CD4-positive, alpha-beta T cell treated with Interleukin-6 for 4 hours (primary cell): ENCODE measurements around the gene ITGB3.
"Not testable (repeated sequence)": the region's sequence is repeated elsewhere in the genome, so short reads cannot be mapped to it uniquely, and the experiment has no call there.

Source experiments
- DNase-seq: peaks from one replicate; pipeline ENCODE4 v3.0.0-alpha.2; 2020; ENCODE audit warnings: mixed read lengths

ITGB3 gene

DNA sequence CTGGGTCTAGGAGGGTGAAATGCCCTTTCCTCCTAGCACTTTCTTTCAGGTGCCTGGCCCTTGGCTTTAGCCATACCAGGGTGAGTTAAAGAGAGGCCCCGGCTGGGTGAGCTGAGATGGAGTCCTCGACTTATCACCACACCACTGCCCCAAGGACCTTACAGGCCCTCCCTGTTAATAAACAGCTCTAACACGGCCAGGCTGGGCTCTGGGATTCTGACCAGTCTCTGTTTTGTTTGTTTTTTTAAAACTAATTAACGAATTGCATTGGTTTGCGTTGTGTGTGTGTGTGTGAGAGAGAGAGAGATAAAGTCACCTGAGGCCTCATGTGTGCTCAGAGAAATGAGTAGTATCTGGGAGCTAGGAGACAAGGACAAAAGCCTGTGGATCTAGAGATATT, 30.2 kb upstream of the ITGB3 start:
- no peak for DNase-seq

DNA sequence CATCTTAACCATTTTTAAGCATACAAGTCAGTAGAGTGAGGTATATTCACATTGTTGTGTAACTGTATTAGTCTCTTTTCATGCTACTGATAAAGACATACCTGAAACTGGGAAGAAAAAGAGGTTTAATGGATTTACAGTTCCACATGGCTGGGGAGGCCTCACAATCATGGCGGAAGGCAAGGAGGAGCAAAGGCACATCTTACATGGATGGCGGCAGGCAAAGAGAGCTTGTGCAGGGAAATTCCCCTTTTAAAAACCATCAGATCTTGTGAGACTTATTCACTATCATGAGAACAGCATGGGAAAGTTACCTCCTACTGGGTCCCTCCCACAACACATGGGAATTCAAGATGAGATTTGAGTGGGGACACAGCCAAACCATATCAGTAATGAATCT, 29.6 kb upstream of the ITGB3 start:
- DNase-seq = not testable (repeated sequence)

DNA sequence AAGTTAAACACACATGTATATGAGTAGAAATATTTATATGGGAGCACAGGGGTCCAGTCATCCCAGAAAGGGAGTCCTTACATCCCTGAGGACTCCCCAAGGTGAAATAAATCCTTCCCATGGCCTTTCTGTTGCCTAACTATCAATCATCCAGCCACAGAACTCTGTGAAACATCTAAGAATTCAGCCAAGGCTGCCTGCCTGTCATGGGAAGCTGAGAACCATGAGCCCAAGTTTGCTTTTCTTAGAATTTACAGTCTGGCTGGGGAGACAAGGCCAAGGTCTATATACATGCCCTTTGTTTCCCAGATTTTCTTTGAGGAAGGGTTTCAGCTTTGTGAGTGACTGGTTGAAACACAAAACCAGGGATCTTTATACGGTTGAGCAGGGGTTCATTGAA, 28.7 kb upstream of the ITGB3 start:
- no peak for DNase-seq

DNA sequence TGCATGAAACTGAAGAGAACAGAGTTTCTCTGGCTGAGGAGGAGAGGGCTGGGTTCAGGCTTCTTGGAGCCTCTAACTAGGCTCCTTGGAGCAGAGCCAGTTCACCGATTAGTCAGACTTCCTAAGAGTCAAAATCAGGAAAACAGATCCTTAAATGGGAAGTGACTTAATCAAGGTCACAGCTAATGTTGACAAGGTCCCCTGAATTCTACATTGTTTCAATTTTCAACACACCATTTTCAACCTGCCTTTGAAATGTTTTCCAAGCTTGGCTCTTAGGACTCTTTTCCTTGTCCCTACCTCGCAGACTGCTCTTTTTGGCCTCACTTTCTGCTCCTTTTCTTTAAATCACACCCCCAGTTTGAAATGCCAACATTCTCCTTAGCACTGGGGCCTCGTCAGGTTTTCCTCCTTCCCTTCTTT, 28.2 kb upstream of the ITGB3 start:
- no peak for DNase-seq

DNA sequence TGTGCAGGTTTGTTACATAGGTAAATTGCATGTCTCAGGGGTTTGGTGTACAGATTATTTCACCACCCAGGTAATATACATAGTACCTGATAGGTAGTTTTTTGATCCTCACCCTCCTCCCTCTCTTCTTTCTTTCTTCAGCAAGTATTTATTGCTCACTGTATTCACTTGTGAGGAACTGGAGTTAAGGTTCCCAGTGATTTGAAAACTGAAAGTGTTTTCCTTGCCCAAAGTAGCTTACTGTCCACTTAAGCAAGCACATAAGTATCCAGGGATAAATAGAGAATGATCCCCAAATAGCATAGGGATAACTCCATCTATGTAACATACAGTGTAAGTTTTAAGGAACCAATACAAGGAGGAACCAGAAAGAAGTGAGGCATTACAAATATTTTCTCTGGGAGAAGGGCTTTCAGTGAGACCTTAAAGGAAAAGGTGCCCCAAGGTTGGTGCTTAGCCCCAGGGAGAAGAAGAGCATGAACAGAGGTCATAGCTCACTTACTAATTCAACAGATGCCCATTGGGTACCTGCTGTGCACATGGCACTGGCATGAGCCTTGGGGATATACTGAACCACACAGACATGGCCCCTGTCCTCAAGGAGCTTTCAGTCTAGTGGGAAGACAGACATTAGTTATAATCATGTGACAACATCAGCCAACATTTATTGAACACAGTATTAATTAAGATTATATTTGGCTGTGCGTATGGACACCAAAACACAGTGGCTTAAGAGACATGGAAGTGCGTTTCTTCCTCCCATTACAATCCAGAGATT, 27.5 kb upstream of the ITGB3 start:
- DNase-seq = no peak

DNA sequence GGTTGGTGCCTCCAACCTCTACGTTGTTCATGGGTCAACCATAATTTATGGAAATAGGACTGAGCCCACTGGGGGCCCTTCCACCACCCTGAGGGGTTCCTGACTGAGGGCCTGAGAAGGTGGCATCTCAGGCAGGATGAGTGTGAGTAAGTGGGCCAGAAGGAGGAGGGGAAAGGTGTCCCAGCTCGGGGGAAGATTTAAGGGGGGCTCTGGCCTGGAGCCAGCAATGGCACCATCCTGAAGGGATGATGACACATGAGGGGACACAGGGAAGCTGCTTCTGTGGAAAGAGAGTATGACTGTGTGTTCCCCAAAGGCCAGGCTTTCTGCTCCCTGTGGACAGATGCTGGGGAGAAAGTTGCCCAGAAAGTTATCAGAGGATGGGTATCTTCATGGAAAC, 25.8 kb upstream of the ITGB3 start:
- no peak for DNase-seq

DNA sequence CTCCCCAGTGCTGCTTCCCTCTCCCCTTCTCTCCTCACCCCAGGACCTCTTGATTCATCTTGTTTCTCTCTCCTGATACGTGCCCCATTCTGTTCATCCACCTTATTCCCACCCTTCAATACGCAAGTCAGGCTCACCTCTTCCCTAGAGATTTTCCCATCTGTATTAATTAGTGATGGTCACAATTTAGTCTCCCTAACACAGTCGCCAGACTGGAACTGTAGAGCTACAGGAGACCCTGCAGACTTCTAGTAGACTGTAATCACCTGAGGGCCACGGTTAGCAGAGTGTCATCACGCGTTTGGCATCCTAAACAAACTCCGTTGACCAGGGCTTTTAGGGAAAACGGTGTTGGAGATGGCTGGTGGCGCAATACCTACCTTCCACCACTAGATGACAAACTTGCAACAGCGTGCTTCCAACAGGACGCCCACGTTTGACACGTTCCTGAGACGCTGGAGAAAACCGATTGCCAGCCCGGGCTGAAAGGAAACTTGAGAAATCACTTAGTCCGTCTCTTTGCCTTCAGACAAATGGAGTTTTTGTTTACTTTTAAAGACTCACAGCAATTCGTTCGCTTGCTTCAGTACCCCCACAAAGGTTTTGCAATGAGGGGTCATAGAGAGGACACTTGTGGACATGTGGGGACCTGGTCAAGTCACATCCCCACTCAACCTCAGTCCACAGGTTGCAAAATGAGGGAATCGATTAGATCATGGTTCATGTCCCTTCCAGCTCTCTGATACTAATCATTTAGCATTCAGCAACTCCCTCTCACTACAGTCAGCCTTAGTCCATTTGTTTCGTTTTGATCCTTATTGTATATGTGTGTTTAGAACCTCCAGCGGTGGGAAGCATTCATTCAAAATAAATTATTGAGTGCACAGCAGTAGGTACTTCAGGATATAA, 23.8 kb upstream of the ITGB3 start:
- DNase-seq = peak; percentile 75

DNA sequence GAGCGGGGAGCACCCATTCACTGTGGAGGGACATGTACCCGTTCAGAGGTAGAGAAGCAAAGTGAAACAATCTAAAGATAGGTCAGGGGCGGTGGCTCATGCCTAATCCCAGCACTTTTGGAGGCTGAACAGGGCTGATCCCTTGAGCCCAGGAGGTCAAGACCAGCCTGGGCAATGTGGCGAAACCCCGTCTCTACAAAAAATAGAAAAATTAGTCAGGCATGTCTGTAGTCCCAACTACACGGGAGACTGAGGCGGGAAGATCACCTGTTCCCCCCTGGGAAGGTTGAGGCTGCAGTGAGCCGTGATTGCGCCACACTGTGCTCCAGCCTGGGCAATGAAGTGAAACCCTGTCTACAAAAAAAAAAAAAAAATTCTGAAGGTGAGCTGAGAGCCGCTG, 22.8 kb upstream of the ITGB3 start:
- no peak for DNase-seq

DNA sequence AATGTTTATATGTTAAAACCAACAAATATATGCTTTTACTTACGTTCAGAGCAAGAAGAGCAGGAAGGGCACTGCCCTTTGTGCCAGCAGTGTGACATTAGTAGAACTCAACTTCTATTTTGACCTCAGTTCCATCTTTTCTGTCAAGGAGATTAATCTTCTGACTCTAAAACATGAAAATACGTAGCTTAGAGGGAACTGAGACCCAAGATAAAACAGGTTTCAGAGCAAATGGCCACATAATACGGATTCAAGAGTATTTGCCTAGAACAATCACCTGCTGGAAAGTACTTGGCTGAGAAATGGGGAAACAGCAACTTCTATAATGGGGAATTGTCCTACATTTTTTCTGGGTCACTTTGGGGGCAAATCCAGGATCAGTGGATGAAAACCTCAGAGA, 22.3 kb upstream of the ITGB3 start:
- DNase-seq = no peak

DNA sequence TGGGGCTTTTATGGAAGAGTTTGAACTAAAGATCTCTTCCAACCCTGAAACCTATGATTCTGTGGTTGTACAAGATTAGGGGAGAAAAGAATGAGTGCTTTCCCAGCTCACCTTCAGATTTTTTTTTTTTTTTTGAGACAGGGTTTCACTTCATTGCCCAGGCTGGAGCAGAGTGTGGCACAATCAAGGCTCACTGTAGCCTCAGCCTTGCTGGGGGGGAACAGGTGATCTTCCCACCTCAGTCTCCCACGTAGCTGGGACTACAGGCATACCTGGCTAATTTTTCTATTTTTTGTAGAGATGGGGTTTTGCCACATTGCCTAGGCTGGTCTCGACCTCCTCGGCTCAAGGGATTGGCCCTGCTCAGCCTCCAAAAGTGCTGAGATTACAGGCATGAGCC, 21.8 kb upstream of the ITGB3 start:
- DNase-seq = no peak

DNA sequence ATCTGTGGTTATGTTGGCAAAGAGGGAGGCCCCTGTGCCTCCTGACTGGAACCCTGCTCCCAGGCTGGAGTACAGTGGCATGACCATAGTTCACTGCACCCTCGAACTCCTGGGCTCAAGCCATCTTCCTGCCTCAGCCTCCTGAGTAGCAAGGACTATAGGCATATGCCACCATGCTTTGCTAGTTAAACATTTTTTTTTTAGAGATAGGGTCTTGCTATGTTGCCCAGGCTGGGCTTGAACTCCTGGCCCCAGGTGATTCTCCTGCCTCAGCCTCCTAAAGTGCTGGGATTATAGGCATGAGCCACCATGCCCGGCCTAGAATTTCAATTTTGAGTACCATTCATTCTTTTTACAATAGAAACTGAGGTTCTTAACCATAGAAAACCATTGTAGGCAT, 21.2 kb upstream of the ITGB3 start:
- no peak for DNase-seq

DNA sequence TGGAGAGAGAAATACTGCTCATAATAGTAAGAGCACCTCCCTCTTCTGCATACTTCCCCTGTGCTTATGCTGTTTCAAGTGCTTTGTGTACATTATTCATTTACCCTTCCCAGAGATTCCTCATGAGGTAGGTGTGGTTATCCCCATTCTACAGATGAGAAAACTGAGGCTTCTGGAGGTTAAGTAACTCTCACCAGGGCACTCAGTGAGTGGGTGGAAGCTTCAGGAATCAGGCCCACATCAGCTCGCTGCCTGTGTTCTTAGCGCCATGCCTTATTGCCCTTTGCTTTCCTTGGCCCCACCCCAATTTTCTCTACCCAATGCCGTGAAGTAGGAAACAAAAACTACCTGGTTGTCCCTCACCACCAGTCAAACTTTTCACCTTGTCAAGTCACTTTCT, 18.1 kb upstream of the ITGB3 start:
- no peak for DNase-seq

DNA sequence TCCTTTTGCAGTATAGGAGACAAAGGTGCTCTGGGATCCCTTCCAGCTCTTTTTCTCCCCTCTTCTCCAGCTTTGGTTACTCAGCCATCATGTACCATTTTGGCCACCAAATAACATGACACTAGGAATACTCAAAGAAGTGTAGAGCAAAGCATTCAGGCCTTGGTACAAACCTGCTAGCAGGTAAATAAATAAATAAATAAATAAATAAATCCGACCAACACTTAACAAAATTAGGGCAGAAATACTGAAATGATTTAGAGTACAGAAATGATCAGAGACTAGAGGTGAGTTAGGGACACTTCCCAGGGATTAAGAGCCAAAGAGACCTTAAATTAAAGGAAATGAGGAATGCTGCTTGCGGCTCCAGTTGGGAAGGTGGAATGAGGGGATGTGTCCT, 17.7 kb upstream of the ITGB3 start:
- DNase-seq = no peak

DNA sequence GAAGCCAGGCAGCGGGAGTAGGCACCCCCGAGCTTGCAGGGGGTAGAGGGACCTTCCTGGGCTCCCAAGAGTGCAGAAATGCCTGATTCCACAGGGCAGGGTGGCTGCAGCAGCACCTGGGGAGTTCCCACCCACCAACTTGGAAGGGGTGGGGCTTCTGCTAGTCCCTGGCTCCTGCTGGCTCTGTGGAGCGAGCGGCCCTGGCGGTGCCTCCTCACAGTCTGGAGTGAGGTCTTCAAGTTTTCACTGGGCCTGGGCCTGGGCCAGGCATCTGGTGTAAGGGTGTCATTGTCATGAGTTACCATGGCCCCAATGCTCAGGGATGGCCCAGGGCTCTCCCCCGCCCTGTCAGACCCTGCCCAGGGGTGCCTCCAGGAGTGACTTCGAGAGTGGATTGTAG, 15.8 kb upstream of the ITGB3 start:
- DNase-seq = no peak

DNA sequence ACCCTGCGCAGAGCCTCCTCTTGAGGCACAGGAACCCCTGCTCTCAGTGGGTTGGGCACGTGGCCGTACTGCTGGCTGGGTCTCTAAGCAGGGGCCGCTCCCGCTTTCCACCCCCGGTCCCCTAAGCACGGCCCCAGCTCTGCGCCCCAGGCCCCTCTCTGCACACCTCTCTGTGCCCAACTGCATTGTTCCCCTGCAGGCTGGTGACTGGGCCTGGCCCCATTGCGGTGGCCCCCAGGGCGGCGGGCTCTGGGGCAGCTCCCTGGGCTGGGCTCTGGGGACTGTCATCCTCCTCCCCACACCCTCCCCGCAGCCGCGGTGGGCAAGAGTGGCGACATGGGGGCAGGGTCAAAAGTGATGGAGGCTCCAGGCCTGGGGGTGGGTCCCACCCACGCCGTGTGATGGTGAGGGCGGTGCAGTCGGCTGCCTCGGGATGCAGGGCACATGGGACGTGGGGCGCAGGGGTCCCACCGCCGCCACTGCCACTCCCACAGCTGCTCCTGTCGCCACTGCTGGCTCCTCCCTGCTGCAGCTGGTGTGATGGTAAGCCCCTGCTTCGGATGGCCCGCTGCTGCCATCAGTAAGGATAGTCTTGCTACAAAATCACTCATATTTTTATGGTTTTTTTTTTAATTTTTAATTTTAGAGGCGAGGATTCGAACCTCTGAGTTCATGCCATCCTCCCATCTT, 15.2 kb upstream of the ITGB3 start:
- no peak for DNase-seq

DNA sequence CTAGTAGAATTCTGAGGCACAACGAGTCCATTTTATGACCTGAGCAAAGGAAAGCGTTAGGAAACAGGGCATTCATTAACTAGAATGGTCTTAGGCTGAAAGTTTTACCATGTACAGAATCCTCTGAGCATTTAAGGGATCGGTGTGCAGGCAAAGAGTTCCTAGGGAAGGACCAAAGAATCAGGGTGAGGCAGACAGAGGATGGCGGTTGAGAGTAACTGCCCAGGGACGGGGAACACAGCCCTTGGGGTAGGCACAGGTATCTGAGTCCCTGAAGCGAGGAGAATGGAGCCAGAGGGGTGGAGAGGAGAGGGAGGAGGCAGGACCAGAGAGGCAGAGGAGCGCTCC, 14.0 kb upstream of the ITGB3 start:
- no peak for DNase-seq

DNA sequence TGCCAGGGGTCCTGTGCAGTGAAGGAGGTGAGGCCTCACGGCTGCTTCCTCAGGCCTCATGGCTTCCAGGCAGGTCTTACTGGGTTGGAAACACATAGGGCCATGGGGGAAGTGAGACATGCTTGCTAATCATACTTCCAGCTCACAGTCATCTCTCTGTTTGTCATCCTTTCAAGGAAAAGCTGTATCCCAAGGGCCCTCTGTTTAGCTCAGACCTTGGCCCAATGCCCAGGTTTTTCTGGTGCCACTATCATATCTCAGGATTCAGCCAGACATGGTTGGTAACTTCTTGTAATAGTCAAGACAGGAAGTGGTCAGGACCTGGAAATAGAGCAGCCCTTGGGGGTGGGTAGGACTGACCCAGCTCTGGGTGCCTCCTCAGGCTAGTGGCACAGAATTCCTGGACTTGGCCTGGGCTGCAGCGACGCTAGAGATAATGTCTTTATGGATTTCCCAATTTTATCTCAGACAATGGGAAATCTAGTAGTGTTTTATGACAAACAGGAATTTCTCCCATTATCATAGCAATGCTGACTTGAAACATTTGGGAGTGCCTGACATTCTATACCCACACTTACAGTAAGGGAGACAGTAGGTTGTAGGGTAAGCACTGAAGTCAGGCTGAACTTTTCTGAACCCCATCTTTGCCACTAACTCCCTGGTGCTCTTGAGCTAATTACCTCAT, 13.5 kb upstream of the ITGB3 start:
- no peak for DNase-seq

DNA sequence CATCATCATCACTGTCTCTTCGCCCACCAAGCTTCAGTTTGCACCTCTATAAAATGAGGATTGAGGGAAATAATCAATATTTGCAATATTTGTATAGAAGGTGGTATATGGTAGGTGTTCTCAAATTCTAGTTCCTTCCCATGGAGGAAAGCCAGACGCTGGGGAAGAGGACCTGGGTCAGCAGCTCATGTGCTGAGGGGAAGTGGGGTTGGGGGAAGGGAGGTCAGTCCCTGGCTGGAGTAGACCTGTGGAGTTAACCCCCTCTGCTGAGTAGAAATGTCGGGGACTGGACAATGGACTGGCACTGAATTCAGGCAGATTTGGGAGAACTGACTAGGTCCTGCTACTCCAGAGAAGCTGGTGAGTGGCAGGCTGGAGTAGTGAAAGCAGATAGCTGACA, 12.8 kb upstream of the ITGB3 start:
- no peak for DNase-seq

DNA sequence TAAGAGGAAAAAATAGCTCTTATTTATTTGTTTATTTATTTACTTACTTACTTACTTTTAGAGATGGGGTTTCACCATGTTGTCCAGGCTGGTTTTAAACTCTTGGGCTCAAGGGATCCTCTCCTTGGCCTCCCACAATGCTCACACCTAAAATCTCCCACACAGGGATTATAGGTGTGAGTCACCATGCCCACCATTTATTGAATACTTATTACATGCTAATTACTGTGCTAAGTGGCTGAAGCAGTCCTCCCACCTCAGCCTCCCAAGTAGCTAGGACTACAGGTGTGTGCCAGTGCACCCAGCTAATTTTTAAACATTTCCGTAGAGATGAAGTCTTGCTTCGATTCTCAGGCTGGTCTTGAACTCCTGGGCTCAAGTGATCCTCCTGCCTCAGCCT, 11.0 kb upstream of the ITGB3 start:
- no peak for DNase-seq

DNA sequence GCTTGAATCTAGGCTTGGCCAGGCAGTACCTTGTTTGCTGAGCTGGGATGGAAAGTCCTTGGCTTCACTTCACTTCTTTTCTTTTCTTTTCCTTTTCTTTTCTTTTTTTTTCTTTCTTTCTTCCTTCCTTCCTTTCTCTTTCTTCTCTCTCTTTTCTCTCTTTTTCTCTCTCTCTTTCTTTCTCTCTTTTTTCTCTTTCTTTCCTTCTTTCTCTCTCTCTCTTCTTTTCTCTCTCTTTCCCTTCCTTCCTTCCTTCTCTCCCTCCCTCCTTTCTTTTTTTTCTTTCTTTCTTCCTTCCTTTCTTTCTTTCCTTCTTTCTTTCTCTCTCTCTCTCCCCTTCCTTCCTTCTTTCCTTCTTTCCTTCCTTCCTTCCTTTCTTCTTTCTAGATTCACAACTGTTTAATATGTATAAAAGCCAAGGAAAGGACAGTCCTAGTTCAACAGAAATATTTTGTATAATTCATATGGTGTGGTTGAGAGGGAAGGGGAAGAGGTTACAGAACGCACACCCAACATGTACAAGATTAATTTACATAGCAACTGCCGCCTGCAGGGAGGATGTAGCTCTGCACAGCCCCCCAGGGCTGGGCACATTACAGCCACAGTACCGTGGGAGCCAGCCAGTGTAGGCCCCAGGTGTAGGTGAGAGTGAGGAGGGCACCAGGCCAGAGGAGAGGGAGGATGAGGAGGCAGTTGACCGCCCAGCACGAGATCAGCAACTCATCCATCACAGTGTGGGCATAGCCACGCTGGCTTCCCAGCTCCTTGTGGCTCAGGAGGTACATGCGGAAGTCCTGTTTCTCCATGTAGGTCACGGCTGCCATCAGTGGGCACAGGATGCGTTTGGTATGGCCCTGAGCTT, 9.7 kb upstream of the ITGB3 start:
- DNase-seq = no peak

DNA sequence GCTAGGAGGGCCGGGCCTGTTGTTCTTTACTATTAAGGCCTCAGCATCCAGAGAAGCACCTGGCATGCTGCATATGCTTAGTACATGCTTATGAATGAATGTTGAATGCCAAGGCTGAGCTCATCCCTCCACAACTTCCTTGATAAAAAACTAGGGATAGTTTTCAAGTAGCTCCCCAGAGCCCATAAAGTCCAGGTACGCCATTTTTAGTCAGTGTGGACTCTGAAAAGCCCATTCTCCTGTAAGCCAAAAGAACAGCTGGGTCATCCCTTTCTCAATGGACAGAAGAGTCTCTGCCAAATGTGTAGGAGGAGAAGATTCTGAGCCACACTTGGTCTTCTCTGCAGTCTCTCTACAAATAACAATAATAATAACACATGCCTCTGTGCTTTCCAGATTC, 8.9 kb upstream of the ITGB3 start:
- DNase-seq = no peak

DNA sequence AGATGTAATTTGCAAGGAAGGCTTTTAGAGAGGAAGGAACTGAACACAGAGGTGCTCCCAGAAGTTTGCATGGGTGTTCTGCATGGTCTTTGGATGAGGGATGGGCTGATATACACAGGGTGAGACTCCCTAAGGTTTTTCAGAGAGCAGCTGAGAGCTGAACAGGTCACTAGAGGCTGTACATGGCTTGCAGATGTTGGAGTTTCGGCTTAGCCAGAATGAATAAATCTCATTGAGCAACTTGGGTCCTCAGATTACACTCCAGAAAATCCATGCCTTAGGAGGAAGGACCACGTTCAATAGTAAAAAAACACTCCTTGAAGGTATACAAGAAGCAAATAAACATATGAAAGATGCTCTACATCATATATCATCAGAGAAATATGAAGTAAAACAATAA, 7.5 kb upstream of the ITGB3 start:
- no peak for DNase-seq
